Heart right ventricle (tissue), 16 donors: ENCODE results near the gene SEZ6. TPM values are rescaled to one million over a fixed set of nuclear protein-coding genes. Genes with fewer than 3 reads are reported as not detected.

Experiments used
- ATAC-seq, 8 donors: fragments of 200-7000 bp; cut with Tn5 transposase; one replicate each; pipeline ENCODE4 v1.9.1; 2020; ENCODE audit warnings: mild to moderate bottlenecking in 8 of 8, moderate library complexity in 8 of 8, moderate number of reproducible peaks in 1 of 8
- DNase-seq, 2 donors: peaks; one replicate each; pipeline ENCODE4 v3.0.0-alpha.2; 2020
- H3K27ac ChIP-seq, 10 donors: fragments of 200-600 bp; sonication (generic) in 2 of 10; one replicate each; pipeline versions ENCODE4 v1.5.0 to v1.8.0; 2020 to 2022; ENCODE audit warnings: mild to moderate bottlenecking in 3 of 10
- H3K27me3 ChIP-seq, 7 donors: fragments of 200-600 bp; one replicate each; pipeline ENCODE4 v1.8.0; 2021 to 2022; ENCODE audit warnings: mild to moderate bottlenecking in 2 of 7
- H3K36me3 ChIP-seq, 9 donors: fragments of 200-600 bp; sonication (generic) in 1 of 9; one replicate each; pipeline versions ENCODE4 v1.5.0 to v1.8.0; 2020 to 2022; ENCODE audit warnings: mild to moderate bottlenecking in 2 of 9
- H3K4me1 ChIP-seq, 9 donors: fragments of 200-600 bp; sonication (generic) in 1 of 9; one replicate each; pipeline versions ENCODE4 v1.5.0 to v1.8.0; 2020 to 2022; ENCODE audit warnings: mild to moderate bottlenecking in 4 of 9
- H3K4me3 ChIP-seq, 10 donors: fragments of 200-600 bp; sonication (generic) in 2 of 10; one replicate each; pipeline versions ENCODE4 v1.5.0 to v1.8.0; 2020 to 2022; ENCODE audit warnings: mild to moderate bottlenecking in 7 of 10, moderate library complexity in 2 of 10
- H3K9me3 ChIP-seq, 11 donors: fragments of 200-600 bp in 10 of 11; sonication (generic) in 2 of 11; one replicate each; pipeline versions ENCODE4 v1.5.0 to v1.8.0; 2013 to 2022; ENCODE audit warnings: mild to moderate bottlenecking in 2 of 11, control low read depth in 1 of 11, moderate library complexity in 1 of 11
- WGBS, 2 donors: extraction: QIAGEN DNeasy Blood & Tissue Kit; methylation state at CpG; one replicate each; pipeline ENCODE4 v1.1.7; 2013; ENCODE audit warnings: inconsistent platforms in 1 of 2; 5-methylcytosine and 5-hydroxymethylcytosine counted together
- intact Hi-C, 10 donors: fragments of 100-400 bp; cut with DNase I; formaldehyde crosslinking; loops; one replicate each; pipeline versions ENCODE4 v1.11.1 to v1.14.2; 2022
- polyA plus RNA-seq, 2 donors: library from polyadenylated mRNA; stranded (reverse); fragments of 200-250 nt; gene quantifications; one replicate each; pipeline ENCODE4 v1.2.3, GENCODE V29; 2013
- total RNA-seq, 10 donors: library from RNA; stranded (reverse); fragmentation: NEBNext Ultra II Directional in 3 of 10; extraction: Animal tissue kit (Norgen Biotek cat#: 25700) in 3 of 10; gene quantifications; one replicate each; pipeline versions ENCODE4 v1.2.1 to v1.2.4, GENCODE V29; 2021 to 2023
- TF ChIP-seq, protein P1 (sequence below), 9 donors: fragments of 200-600 bp; sonication (generic) in 2 of 9; IDR thresholded peaks; one replicate each; pipeline versions ENCODE4 v1.5.0 to v1.8.0; 2021 to 2022; ENCODE audit warnings: antibody characterized with exemption in 9 of 9, mild to moderate bottlenecking in 5 of 9, moderate library complexity in 1 of 9
- donor health status: Arrhythmogenic right ventricular cardiomyopathy.
- donor health status: ischemic (EF 13 %, LVEDD 7.1; RV severe dilation, severe dysfunction).
- donor health status: healthy with polysubstance abuse.
- donor health status: DM: no; HTN: yes; CAD: no.
- donor health status: DM: no; HTN: no; CAD: no.
- donor health status: ischemic (EF 25% LVEDD 6.9; RV normal size, moderate dysfunction).
- donor health status: ischemic (EF 25% LVEDD 5.7; RV mildly dilated, moderate dysfunction).
- donor health status: healthy.
- donor health status: DM: yes; HTN: yes; CAD: no.
- donor health status: Ischemic cardiomyopathy.
- donor health status: ischemic (EF 35%, LVEDD 5.7; RV mildly dilated, moderate dysfunction).
- donor health status: nonischemic (EF 11% LVEDD 7.7; RV severe dilation, severe dysfunction).
- donor health status: DM: yes; HTN: yes; CAD: no.
- donor health status: PGD.
- donor health status: ischemic (EF 29% LVEDD 5.4; RV normal size, mild dysfunction).
- donor health status: nonischemic (EF 23%, LVEDD 6.1; RV moderate dilation, normal function).

The SEZ6 gene
- total and polyA plus RNA-seq, 12 donors = not detected

DNA sequence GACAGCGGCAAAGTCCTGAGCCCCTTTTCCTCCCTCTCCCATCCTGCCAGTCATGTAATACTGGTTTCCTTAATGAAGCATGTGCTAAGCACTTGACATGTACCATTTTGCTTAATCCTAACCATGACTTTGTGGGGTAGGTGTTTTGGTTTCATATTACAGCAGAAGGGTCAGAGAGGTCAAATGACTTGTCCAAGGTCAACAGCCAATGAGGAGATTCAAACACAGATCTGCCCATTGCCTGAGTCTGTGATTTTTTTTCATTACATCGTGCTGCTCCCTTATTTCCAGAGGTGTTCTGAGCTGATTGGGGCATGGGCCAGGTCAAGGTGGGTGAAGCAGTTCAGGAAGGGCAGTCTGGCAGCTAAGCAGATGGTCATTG, 36.9 kb downstream of the SEZ6 start:
- WGBS, 2 donors = 77 to 93% methylated on average over 2 of the region's 2 CpGs
- TF ChIP-seq, protein P1, sequence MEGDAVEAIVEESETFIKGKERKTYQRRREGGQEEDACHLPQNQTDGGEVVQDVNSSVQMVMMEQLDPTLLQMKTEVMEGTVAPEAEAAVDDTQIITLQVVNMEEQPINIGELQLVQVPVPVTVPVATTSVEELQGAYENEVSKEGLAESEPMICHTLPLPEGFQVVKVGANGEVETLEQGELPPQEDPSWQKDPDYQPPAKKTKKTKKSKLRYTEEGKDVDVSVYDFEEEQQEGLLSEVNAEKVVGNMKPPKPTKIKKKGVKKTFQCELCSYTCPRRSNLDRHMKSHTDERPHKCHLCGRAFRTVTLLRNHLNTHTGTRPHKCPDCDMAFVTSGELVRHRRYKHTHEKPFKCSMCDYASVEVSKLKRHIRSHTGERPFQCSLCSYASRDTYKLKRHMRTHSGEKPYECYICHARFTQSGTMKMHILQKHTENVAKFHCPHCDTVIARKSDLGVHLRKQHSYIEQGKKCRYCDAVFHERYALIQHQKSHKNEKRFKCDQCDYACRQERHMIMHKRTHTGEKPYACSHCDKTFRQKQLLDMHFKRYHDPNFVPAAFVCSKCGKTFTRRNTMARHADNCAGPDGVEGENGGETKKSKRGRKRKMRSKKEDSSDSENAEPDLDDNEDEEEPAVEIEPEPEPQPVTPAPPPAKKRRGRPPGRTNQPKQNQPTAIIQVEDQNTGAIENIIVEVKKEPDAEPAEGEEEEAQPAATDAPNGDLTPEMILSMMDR (IDR thresholded peaks at IDR 0.05) = no peak
- no peaks in the 10 kb centered on the region for H3K36me3 ChIP-seq
- intact Hi-C loops = loop anchor here in 1 of 10 donors (5.0 kb wide), 1 partner anchor 148 kb away; no protein-coding TSS in a partner anchor
- no peak overlapping the region for H3K4me3 ChIP-seq
- H3K27me3 ChIP-seq = peaks cover 0 to 14% (median 6%) of the 10 kb centered on the region in 7 donors
- no peaks in the 10 kb centered on the region for H3K9me3 ChIP-seq
- H3K27ac ChIP-seq = no peak overlapping the region
- H3K4me1 ChIP-seq = peaks cover 6 to 66% (median 50%) of the 10 kb centered on the region in 9 donors
- DNase-seq (no peak), ATAC-seq (no peak)

DNA sequence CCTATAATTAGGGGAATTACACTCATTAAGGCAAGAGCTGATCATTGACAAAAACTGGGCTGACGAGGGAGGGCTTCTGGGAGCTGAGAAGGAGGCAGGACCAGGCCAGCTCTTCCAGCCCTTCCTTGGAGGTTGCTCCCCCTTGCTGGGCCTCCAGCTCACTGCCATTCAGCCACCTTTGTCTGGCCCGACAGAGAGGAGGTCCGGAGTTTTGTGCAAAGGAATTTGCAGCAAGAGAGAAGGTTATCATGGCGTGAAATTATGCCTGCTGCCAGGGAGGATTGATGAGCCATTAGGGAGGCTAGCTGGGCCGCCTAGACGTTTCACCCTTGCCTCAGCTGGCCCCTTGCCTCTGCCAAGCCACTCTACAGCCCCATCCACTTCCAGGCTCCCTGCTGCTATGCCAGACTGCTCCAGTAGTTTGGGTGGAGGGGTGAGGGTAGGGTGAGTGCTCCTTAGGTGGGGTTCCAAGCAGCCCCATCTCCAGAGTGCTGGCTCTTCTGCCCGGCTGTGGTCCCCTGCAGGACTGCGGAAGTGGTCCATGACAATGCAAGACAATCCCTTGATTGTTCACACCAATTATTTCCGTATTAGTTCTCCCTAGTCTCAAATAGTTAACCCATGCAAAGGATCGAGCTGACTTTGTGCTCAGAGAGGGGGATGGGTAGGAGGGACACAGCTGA, 37.5 kb downstream of the SEZ6 start:
- intact Hi-C loops = loop anchor here in 1 of 10 donors (5.0 kb wide), 1 partner anchor 149 kb away; no protein-coding TSS in a partner anchor
- H3K27me3 ChIP-seq = peaks cover 0 to 16% (median 6%) of the 10 kb centered on the region in 7 donors
- H3K9me3 ChIP-seq = no peaks in the 10 kb centered on the region
- no peak overlapping the region for H3K4me3 ChIP-seq
- DNase-seq (no peak), ATAC-seq (peak in 5 of 8 donors; percentile 14 to 46 (median 35))
- peaks cover 3 to 61% (median 46%) of the 10 kb centered on the region in 9 donors for H3K4me1 ChIP-seq
- peak overlapping the region in 1 of 10 donors; percentile 68 for H3K27ac ChIP-seq
- WGBS, 2 donors = 46 to 57% methylated on average over 10 of the region's 10 CpGs
- TF ChIP-seq, protein P1 (IDR thresholded peaks at IDR 0.05) = no peak
- H3K36me3 ChIP-seq = no peaks in the 10 kb centered on the region

DNA sequence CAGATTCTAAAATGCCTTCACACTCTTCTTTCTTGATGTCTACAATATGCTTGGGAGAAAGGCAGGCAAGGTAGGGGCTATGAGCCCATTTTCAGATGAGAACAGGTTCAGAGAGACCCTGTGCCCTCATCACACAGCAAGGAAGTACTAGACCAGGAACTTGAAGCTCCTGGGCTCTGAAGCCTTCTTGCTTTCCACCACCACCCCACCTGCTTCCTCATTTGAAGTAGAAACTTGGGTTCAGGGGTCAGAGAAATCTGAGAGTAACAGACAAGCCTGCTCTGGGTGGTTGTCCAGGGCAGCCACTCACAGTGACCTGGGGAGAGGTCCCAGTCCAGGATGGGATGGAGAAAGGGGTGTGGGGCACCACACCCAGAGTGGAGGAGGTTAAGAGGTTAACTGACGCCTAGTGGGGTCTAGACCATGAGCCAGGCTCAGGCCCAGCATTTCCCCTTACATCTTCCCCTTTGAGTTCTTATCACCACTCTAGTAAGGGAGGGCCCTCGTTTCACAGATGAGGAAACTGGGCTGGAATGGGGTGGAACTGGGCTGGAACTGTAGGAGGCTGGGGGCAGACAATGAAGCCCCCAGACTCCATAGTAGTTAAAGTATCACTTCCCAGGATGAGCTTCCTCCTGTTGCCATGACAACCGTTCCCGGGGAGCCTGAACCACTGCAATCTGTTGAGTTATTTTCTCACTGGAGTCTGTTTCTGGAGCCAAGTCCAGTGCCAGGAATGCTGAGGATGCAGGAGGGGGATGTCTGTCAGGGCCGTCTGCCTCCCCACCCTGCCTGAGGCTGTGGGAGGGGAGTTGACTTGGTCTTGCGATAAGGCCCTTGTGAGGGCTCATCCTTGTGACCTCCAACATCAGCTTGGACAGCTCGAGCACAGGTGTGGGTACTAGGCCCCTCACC, 38.4 kb downstream of the SEZ6 start:
- intact Hi-C loops = loop anchor here in 6 of 10 donors (2.0 to 5.0 kb wide), 4 partner anchors 143 to 150 kb away; no protein-coding TSS in a partner anchor
- no peaks in the 10 kb centered on the region for H3K36me3 ChIP-seq
- H3K9me3 ChIP-seq = no peaks in the 10 kb centered on the region
- H3K27me3 ChIP-seq = peaks cover 0 to 17% (median 6%) of the 10 kb centered on the region in 7 donors
- TF ChIP-seq, protein P1 (IDR thresholded peaks at IDR 0.05) = no peak
- H3K27ac ChIP-seq = peak overlapping the region in 1 of 10 donors; percentile 68
- H3K4me3 ChIP-seq = no peak overlapping the region
- WGBS, 2 donors = 47 to 52% methylated on average over 7 of the region's 7 CpGs
- DNase-seq = no peak
- H3K4me1 ChIP-seq = peaks cover 3 to 52% (median 37%) of the 10 kb centered on the region in 9 donors
- no peak for ATAC-seq

DNA sequence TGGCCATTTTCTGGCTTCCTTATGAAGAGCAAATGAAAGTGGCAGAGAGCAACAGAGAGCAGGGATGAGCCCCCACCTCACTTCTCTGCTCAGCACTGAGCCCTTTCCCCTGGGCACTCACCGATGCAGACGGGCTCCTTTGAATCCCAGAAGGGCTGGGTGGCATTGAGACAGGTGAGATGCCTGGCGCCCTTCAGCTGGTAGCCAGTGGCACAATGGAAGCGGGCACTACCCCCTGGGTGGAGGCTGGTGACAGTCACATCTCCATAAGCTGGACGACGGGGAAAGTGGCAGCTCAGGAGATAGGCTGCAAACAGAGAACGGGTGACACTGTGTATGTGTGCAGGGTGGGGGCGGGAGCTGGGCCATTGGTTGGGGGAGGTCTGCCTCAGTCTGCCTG, 42.0 kb downstream of the SEZ6 start:
- Histone ChIP-seq H3K27ac (no peak overlapping the region), H3K27me3 (peaks cover 0 to 20% (median 6%) of the 10 kb centered on the region in 7 donors), H3K9me3 (no peaks in the 10 kb centered on the region), H3K36me3 (no peaks in the 10 kb centered on the region), H3K4me3 (no peak overlapping the region), H3K4me1 (peaks cover 3 to 21% (median 15%) of the 10 kb centered on the region in 9 donors)
- ATAC-seq (no peak), DNase-seq (no peak)
- TF ChIP-seq, protein P1 (IDR thresholded peaks at IDR 0.05) = no peak
- intact Hi-C loops = loop anchor here in 4 of 10 donors (2.0 kb wide), 2 partner anchors 149 to 153 kb away; no protein-coding TSS in a partner anchor
- 61 to 70% methylated on average over 8 of the region's 8 CpGs for WGBS, 2 donors
